ENCODE data around the gene INTS1.
A peak's percentile ranks its signal among the peaks of the same experiment; 100 is the strongest.

INTS1 gene, protein sequence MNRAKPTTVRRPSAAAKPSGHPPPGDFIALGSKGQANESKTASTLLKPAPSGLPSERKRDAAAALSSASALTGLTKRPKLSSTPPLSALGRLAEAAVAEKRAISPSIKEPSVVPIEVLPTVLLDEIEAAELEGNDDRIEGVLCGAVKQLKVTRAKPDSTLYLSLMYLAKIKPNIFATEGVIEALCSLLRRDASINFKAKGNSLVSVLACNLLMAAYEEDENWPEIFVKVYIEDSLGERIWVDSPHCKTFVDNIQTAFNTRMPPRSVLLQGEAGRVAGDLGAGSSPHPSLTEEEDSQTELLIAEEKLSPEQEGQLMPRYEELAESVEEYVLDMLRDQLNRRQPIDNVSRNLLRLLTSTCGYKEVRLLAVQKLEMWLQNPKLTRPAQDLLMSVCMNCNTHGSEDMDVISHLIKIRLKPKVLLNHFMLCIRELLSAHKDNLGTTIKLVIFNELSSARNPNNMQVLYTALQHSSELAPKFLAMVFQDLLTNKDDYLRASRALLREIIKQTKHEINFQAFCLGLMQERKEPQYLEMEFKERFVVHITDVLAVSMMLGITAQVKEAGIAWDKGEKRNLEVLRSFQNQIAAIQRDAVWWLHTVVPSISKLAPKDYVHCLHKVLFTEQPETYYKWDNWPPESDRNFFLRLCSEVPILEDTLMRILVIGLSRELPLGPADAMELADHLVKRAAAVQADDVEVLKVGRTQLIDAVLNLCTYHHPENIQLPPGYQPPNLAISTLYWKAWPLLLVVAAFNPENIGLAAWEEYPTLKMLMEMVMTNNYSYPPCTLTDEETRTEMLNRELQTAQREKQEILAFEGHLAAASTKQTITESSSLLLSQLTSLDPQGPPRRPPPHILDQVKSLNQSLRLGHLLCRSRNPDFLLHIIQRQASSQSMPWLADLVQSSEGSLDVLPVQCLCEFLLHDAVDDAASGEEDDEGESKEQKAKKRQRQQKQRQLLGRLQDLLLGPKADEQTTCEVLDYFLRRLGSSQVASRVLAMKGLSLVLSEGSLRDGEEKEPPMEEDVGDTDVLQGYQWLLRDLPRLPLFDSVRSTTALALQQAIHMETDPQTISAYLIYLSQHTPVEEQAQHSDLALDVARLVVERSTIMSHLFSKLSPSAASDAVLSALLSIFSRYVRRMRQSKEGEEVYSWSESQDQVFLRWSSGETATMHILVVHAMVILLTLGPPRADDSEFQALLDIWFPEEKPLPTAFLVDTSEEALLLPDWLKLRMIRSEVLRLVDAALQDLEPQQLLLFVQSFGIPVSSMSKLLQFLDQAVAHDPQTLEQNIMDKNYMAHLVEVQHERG (N-terminal part only)

DNA sequence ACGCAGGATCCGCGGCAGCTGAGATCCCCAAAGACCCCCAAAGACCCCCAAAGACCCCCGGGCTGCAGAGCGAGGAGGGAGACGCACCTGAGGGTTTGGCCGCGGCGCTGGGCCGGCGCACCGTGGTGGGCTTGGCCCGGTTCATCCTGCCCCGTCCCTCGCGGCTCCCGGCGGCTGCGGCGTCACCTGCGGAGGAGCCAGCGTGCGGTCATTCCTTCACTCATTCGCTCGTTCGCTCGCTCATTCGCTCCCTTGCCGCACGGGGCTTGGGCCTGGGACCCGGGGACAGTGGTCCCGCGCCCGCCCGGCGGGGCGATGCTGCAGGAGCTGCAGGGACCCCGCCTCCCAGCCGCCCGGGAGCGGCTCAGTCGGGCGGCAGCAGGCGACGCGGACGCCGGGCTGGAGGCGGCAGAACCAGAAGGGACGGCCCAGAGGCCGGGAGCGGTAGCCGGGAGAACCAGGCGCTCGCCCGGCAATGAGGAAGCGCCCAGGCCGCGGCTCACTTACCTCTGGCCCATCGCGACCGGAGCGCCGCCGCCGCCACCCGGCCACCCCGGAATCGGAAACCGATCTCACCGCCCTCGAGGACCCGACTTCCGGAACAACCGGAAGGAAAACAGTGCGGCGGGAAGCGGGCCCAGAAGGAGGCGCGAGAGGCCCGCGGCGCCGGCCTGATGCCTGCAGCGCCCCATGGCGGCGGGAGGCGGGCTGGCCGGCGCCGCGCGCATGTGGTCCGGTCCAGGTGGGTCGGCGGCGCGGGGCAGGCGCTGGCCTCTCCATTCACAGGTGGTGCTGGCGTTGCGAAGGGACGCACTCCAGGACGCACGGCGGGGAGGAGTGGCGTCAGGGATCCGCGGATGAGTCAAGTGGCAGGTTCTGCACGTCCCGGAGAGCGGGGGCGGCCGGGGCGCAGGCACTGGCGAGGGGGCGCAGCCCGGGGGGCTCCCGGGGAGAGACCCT is at the start of gene INTS1:
Gene INTS1 (minus strand): TSS at position 574 of the 960 bp plus-strand sequence. CDS start 429 bp downstream, at position 145.
- peak; percentile 81 for DNase-seq

DNA sequence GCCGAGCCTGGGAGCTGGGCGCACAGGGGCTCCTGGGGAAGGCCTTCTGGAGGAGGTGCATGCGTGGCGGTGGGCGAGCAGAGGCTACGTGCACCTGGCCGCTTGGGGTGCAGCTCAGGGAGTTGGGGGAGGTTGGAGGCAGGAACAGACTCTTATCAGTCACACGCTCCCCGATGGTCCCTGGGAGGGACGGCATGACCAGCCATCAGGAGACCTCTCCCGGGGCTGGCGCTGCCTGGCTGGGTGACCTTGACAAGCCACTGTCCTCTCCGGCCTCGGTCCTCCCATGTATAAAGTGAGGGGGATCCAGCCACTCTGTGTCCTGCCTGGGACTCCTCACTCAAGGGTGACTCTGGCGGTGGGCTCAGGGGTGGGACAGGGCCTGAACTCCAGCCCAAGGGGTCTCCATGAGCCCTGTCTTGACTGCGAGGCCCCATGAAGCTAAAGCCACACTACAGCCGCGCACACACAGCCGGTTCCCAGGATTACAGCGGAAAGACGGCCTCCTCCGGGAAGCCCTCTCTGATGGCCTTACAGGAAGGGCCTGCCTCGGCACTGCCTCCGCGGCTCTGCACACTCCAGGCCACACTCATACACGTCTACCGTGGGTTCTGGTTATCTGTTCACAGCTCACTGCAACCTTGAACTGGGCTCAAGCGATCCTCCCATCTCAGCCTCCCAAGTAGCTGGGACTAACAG is 49.5 kb upstream of the INTS1 start:
- no peak for DNase-seq

DNA sequence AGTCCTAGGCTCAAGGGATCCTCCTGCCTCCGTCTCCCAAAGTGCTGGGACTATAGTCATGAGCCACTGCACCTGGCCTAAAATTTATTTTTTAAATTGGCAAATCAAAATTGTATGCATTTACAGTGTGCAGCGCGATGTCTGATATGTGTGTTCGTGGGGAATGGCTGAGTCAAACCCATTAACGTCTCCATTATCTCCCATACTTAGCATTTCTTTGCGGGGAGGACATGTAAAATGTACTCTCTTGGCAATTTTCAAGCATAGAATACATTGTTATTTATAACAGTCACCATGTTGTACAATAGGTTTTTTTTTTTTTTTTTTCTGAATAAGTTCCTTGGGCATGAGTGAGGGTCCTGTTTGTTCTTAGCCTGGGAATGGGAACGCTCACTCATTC is 48.0 kb upstream of the INTS1 start:
- no peak for DNase-seq

DNA sequence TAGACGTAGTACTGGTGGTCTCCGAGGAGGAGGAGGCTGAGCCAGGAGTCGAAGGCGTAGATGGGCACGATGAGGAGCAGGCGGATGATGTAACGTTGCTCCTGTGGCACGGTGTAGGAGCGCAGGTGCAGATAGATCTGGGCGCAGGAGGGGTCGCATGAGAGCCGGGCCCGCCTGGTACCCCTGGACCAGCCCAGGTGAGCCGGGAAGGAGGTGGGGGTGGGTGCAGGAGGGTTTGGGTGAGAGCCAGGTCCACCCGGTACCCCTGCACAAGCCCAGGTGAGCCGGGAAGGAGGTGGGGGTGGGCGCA is 46.6 kb upstream of the INTS1 start:
- no peak for DNase-seq

DNA sequence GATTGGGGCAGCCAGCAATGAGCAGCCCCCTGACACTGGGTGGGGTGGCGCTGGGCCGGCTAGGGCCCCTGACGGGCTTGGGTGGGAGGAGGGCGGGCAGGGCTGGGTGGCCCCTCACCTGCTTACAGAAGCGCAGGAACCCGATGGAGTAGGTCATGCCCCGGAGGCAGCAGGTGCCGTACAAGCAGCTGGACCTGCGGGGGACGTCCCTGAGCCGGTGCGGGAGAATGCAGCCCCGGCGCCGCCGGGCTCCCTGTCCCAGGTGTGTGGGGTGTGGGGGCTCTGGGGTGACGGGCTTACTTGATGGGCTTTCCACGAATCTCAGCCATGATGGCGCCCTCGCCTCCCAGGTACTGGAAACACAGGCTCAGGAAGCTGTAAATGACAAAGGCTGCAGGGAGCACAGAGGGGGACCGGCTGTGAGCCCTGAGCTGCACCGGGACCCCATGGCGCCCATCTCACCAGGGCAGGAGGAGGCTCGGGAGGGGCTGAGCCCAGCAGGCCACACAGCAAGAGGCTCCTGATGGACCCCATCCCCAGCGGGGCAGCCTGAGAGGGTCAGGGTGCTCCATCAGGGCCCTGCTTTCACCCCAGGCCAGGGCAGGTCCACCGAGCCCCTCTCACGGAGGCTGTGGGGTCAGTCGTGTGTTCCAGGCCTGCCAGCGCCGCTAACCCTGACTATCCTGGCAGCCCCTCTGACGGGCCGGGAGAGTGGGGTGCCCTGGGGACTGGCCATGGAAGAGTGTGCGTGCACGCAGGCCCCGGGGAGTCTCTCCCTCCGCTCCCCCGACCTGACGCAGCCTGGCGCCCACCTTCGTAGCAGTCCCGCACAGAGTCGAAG is 46.0 kb upstream of the INTS1 start:
- DNase-seq = no peak

DNA sequence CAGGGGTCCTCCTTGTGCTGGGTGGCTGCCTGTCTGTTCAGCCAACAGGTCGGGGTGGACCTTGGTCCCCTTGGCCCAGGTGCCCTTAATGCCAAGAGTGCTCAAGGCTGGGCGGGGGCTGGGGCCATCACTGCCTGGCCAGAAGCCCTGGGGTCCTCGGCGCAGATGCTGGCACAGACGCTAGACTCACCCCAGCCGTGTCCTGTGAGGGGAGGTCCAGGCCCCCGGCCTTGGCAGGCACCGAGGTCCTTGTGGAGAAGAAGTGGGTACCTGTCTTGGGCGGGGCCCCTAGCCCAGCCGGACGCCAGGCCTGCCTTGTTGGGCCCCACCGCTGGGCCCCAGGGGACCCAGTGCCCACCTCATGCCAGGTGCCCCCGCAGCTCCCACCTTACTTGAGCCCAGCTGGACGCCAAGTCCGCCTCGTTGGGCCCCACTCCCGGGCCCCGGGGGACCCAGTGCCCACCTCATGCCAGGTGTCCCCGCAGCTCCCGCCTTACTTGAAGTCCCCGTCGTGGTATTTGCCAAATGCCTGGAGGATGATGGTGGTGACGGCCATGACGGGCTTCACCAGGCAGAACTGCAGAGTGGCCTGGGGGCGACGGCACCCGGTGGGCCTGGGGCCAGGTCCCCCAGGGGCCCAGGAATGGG is 45.3 kb upstream of the INTS1 start:
- no peak for DNase-seq

DNA sequence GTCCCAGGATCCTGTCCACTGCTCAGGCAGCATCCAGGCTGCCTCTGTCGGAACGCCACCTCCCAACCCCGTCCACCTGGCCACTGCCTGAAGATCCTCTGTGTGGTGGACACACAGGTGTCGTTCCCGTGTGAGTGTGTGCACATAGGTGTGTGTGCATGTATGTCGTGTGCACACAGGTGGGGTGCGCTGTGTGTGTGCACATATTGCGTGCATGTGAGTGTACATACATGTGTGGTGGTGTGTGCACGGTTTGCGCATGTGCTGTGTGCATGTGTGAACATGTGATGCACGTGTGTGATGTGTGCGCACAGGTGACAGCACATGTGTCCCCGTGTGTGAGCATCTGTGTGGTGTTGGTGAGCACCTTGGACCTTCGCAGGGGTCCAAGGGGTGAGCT is 44.8 kb upstream of the INTS1 start:
- no peak for DNase-seq

DNA sequence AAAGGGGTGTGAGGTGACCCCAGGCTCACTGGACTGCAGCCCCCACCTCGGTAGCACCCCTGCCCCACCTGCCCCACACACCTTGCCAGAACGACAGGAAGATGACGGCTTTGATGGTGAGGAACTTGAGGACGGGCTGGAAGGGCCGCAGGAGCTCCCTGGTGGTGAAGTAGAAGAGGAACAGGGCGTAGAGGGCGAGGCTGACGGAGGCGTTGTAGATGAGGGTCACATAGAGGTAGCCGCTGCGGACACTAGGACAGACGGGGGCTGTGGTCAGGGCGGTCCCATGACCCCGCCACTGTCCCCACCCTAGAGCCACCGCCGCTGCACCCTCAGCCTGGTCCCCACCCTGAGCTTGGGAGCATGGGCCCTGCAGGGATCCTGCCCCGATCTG is 44.2 kb upstream of the INTS1 start:
- no peak for DNase-seq

DNA sequence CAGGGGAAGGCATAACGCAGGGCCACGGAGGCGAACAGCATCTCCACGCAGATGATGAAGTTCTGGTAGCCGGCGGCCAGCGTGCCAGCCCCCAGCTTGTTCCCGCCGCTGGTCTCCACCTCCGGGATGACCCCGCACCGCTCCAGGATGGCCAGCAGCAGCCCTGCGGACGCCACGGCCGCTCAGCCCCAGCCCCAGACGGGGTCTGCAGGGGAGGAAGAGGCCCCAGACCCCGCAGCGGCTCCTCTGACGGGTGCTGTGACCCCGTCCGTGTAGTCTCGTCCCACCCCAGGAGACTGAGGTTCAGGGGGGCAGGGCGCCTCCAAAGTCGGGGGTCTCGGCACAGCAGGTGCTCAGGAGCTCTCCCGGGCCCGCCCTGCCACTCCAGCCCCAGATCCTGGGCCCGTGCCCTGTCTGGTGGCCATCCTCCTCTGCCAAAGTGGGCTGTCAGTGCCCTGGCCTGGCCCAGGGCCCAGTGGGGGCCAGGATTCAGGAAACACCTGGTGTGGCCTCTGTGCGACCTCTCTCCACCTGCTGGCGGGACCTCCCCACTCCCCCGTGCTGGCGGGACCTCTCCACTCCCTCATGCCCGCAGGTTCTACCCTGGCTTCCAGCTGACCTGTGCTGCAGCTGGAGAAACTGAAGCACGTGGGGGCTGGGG is 43.7 kb upstream of the INTS1 start:
- no peak for DNase-seq

DNA sequence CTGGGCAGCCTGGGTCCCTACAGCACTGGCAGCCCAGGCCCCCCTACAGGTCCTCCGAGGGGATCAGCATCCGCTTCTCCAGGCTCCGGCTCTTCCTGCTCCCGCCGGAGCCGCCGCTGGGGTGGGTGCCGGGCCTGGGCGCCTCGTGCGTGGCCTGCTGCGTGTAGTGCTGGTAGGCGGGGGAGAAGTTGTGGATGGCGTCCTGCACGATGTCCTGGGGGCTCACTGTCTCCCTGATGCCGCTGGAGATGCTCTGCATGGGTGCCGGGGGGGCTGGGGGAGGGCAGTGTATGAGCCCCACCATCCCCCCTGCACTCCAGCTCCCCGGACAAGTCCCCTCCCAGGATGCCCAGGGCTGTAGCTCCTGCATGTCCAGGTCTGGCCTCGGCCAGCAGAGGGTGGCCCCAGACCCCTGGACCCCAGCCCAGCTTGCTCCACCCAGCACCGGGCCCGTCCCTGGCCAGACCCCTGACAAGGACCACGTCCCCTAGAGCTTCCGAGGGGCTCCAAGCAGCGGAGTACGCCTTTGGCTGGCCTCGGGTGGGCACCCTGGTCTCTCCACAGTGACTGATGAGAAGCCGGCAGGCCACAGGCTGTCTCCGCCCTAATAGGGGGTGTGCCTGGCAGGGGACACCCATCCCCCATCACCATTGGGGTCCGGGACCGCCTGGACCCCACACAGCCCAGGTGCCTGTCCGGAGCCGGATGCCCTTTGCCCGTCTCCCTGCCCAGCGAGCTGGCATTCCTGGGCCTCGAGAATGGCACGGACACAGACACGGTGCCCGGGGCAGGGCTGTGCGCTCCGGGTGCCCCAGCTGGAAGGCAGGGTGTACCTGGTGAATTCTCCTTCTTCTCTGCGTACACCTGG is 43.0 kb upstream of the INTS1 start:
- DNase-seq = no peak

DNA sequence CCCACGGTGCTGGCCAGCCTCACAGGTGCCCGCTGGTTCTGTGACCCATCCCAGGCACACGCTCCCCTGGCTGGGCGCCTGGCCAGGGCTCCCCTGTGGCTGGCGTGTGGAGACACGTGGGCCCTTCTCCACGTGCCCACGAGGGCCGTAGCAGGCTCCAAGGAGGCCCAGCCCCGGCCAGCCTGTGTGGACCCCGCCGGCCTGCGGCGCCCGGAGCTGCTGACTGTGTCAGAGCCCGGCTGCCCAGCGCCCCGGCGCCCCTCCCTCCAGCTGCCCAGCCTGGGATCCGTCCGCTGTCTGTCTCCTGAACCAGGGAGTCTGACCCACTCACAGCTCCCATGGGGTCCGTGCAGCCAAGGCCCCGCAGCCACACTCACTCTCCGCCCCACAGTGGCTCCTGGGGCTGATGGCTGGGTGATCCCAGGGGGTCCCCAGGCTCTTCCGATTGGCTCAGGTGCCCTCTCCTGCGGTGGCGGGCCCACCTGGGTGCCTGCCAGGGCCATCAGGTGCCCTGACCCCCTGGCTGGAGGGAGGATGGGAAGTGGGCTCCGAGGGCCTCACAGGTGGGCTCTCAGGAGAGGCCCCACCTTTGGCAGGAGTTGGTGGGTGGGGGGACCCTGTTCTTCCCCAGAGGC is 42.2 kb upstream of the INTS1 start:
- DNase-seq = no peak

DNA sequence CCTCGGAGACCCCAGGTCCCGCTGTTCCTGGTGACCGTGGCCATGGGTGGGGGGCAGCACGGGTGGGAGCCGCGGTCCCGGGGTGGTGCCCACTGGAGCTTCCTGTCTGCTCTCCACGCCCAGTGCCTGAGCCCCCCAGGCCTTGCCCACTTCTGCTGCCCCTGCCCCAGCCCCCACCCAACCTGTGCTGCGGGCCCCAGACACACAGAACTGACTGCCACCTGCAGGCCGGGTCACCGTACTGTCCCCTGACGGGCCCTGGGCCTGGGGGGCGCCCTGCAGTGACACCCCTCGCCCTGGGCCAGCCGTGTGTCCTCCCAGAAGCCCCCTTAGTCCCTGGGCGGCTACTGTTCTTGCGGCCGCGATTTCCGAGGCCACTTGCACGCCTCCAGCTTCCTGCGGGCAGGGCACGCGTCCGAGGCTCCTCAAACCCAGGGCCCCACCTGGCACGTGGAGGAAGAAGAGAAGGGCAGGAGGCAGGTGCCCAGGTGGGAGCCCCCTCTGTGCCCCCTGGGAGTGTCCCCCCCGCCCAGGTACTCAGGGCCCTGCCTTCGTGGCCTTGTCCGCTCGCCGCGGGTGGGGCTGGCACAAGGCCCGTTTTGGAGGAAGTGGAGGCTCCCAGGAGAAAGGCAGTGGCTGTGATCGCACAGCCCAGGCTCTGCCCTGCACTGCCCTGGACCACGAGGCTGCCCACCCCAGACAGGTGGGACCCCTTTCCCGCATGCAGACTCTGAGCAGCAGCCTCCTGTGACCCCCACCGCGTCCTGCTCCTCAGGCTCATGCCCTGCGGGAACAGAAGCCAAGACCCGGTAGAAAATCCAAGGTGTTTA is 41.4 kb upstream of the INTS1 start:
- no peak for DNase-seq

DNA sequence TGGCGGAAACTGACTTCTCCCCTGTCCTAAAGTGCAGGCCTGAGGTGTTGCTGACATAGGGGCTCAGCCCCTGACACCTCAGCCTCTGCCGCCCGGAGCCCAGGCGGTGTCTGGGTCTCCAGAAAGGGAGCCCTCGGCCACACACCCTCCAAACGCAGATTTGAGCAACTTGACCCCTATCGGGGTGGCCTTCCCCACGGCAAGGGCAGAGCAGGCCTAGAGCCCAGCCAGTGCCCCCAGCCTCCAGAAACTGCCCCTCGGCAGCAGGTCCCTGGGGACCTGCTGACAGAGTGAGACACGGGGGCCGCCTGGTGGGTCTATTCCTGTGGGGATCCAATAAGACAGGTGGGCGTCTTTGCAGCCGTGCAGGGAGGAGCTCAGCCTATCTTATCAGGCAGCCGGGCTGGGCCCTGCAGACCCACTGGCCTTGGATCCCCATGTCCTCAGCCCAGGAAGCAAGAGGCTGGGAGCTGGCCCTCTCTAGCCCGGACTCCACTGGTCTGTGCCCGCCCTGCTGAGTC is 40.8 kb upstream of the INTS1 start:
- DNase-seq = no peak

DNA sequence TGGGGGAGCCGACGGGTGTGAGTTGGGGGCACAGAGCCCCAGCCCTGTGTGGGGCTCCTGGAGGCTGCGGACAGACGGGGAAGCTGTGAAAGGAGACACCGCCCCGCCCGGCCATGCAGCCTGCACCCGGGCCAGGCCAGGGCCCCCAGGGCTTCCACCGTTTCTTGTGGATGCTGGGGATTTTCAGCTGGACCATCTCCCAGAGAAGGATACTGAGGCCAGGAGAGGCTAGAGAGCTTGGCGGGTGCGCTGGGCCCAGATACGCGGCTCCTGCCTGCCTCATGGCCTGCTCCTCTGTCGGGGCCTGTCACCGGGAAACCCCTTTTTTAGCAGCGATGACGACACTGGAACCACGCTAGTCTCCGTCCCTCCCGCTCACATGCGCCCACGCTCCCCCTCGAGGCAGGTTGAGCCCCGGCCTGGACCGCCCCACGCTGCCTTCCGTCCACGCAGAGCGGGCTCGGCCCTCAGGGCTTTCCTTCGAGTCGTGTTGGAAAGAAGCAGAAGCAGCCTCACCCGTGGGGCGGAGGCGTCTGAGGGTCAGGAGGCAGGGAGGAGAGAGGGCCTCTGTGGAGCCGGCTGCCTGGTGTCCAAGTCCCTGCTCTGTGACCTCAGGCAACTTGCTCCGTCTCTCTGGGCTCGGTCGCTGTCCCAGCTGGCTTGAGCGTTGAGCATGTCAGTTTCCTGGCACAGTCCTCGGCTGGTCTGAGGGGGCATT is 40.1 kb upstream of the INTS1 start:
- DNase-seq = no peak

DNA sequence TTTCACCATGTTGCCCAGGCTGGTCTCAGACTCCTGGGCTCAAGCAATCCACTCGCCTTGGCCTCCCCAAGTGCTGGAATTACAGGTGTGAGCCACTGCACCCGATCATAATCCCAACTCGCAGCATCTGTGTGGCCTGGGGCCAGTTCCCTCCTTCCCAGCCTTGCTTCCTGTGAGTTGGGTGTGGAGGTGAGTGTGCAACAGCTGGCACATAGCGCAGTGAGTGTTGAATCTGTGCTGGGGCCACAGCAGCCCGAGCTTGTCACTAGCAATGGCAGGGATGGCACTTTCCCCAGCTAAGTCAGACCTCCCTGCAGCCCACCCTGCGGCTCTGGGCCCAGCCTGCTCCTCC is 39.6 kb upstream of the INTS1 start:
- no peak for DNase-seq

Measured in T1000 (cell line).